ES-I3 (cell line): Measurements from ENCODE around the gene TMEM31.

Experiments used
- H3K36me3 ChIP-seq: 2 replicates; pipeline ENCODE4 v1.6.1; 2013; ENCODE audit warnings: mild to moderate bottlenecking, low read length, control low read depth, moderate library complexity; ENCODE audit not compliant: insufficient read depth
- H3K4me1 ChIP-seq: 2 replicates; pipeline ENCODE4 v1.6.1; 2013; ENCODE audit warnings: mild to moderate bottlenecking, control low read depth, low read length; ENCODE audit not compliant: insufficient read depth
- H3K9ac ChIP-seq: 2 replicates; pipeline ENCODE4 v1.6.1; 2013; ENCODE audit warnings: low read depth, mild to moderate bottlenecking, low read length, moderate library complexity
- H3K9me3 ChIP-seq: 2 replicates; pipeline ENCODE4 v1.6.1; 2013; ENCODE audit warnings: mild to moderate bottlenecking, low read length, moderate library complexity; ENCODE audit not compliant: control insufficient read depth, insufficient read depth

TMEM31 gene, protein sequence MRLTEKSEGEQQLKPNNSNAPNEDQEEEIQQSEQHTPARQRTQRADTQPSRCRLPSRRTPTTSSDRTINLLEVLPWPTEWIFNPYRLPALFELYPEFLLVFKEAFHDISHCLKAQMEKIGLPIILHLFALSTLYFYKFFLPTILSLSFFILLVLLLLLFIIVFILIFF

DNA sequence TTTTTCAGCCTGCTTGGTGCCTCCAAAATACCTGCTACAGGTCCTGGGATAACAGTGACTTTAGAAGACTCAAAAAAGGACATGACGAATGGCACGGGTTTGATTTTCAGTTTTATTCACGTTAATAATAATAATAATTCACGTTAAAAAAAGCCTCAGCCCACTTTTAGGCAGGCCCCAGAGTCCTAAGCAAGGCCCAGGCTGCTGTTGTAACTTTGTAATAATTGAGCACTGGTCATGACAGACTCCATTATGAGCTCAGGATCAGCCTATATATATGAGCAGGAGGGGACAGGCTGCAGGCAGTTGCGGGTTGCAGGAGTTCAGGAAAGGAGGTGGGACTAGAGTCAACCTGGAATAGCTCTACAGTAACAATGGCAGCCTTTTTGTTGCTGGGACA is at the start of gene TMEM31:
TMEM31 (plus strand) TSS at position 301 of the 400 bp plus-strand sequence. CDS start 1,350 bp downstream, outside the sequence.
- Histone ChIP-seq H3K36me3 (no peaks in the 10 kb centered on the region), H3K4me1 (peaks cover 6% of the 10 kb centered on the region; the same call in 1 of the 2 replicates), H3K9me3 (no peaks in the 10 kb centered on the region), H3K9ac (no peak within 1 kb of the TSS)

DNA sequence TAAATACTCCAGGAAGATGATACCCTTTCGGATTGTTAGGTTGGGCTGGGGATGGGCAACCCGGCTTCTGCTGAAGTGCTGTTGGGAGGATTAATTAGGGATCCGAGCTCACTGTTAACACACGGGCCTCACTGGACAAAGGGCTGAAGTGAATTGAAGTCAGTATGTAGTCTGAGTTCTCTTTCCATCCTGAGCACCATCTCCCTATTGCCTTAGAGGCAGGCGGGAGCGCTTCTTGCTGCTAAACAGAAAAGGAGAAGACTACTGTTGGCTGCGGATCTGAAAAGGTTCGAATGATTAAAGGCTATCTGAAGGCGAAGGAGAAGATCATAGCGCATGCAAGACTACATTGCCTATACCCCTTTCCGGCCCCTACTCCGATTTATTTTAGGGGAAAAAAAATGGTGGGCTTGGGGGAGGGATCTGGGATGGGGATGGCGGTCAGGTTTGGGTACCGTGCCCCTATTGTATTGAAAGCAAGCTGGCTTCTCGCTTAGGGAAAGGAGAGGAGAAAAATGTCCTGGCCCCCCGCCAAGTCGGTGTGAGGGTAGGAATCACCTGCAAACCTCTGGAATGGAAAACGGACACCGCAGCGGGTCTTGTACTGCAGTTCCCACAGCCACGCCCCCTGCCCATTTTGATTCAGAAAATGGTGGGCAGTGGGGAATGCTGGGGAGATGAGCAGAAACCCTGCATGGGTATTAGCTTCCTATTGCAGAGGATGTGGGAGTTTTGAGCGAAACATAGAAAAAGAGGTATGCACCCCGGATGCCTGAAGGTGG is 46.5 kb upstream of the TMEM31 start:
- Histone ChIP-seq H3K36me3 (no peaks in the 10 kb centered on the region), H3K4me1 (peaks cover 8% of the 10 kb centered on the region; the same call in 1 of the 2 replicates), H3K9ac (peak overlapping the region; percentile 65; the same call in 1 of the 2 replicates), H3K9me3 (no peaks in the 10 kb centered on the region)

DNA sequence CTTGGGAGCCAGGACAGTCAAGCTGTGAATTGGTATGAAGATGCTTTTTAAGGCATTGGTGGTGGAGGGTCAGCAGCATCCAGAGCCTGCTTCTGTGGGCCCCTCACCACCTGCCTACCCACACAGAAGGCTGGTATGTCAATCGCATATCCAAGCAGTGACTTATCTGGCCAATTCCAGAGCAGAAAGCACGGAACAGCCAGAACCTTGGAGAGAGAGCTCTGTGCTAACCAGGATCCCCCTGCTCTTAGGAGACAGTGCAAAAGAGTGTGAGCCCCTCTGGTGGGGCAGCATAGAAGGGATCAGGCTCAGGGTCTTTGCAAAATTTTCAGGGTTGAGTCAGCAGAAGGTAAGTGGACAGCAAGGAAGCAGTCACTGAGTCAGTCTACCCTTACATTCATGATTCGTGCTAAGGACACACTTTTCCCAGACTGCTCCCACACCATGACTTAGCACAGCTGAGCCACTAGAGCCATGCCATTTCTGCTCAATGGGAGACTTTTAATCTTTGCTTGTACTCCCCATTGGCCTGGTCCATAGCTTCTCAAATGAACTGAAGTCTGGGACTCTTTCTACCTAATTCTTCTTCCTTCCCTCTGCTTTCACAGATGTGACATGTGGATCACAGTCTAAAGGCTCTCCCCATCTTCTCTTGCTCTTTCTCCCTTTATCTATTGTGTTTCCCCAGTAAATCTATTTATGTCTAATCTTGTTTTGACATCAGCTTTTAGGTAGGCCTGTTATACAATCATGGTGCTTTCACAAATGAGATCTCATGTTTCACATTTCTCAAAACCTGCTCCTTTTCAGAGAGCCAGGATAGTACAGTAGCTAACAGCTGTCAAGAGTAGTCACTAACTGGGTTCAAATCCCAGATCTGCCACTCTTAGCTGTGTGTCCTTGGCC is 44.3 kb upstream of the TMEM31 start:
- H3K4me1 ChIP-seq: peaks cover 8% of the 10 kb centered on the region; the same call in 1 of the 2 replicates
- H3K36me3 ChIP-seq: no peaks in the 10 kb centered on the region
- H3K9ac ChIP-seq: no peak overlapping the region
- no peaks in the 10 kb centered on the region for H3K9me3 ChIP-seq

DNA sequence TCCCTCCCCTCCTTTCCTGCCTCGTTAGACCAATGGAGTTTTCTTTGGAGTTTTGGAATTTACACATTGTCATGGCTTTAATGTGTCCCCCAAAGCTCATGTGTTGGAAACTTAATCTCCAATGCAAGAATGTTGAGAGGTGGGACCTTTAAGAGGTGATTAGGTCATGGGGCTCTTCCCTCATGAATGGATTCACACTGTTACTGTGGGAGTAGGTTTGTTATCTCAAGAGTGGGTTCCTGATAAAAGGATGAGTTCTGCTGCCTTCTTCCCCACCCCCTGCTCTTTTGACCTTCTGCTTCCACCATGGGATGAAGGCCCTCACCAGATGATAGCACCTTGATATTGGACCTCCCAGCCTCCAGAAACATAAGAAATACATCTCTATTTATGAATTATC is 41.0 kb upstream of the TMEM31 start:
- no peak overlapping the region for H3K9ac ChIP-seq
- H3K4me1 ChIP-seq: peaks cover 3% of the 10 kb centered on the region
- H3K9me3 ChIP-seq: no peaks in the 10 kb centered on the region
- no peaks in the 10 kb centered on the region for H3K36me3 ChIP-seq

DNA sequence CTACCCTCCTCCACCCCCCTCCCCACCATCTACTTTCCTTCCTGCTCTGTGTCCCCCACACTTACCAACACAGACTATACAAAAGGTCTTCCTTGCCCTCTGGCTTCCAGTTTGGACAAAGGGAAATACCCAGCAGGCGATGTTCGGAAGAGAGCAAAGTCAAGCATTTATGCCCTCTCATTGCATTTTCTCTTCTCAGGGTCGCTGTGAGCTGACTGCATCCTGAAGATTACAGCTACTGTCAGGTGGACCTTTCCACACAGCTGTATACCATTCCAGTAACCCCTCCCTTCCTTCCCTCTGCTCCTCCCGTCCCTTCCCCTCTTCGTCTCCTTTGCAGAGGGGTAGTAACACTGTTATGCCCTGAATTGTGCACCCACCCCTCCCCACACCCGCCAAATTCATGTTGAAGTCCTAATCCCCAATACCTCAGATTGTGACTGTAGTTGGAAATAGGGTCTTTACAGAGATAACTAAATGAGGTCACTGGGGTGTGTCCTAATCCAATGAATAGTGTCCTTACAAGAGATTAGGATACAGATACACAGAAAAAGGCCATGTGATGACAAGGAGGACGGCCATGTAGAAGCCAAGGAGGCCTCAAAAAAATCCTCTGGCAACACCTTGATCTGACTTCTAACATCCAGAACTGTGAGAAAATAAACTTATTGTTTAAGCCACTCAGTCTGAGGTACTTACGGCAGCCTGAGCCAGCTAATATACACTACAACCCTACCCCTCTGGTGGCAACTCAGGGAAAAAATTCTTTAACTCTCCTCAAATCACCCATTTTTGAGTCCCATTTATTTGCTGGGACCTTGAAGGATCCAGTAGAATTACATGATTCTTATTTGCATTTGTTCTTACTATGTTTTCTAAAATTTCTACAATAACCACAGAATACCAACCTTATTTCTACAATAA is 35.9 kb upstream of the TMEM31 start:
- H3K36me3 ChIP-seq: peaks cover 24% of the 10 kb centered on the region
- H3K9ac ChIP-seq: no peak overlapping the region
- H3K4me1 ChIP-seq: peaks cover 5% of the 10 kb centered on the region
- H3K9me3 ChIP-seq: no peaks in the 10 kb centered on the region

DNA sequence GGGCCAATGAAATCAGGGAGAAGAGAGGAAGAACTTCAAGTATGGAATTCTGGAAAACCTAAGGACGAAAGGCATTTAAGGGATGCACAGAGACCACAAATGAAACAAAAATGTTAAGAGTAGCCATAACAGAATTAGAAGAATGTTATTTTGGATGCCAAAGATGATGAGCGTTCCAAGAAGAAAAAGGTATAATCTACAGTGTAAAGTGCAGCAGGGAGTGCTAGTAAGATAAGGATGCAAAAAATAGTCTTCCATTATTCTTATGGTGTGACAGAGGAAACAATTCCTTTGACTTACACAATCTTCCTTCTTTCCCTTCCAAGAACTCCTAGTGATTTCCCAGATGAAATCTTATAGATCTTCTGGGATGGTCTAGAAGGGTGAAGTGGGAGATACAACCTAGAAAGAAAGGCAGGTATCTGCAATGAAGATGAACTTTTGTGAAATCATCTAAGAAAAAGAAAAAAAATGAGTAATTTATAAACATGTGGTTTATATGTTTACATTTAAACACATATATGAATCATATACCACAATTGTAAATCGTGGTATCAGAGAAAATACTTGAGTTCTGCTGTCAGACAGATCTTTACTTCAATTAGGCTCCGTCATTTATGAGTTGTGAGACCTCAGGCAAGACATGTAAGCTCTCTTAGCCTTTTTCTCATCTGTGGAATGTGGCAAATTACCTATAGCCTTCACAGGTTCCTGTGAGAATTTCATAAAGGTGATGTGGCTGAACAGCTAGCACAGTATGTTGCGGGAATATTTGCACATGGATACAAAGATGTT is 32.3 kb upstream of the TMEM31 start:
- H3K9ac ChIP-seq: no peak overlapping the region
- peaks cover 5% of the 10 kb centered on the region for H3K4me1 ChIP-seq
- H3K9me3 ChIP-seq: no peaks in the 10 kb centered on the region
- H3K36me3 ChIP-seq: peaks cover 41% of the 10 kb centered on the region

DNA sequence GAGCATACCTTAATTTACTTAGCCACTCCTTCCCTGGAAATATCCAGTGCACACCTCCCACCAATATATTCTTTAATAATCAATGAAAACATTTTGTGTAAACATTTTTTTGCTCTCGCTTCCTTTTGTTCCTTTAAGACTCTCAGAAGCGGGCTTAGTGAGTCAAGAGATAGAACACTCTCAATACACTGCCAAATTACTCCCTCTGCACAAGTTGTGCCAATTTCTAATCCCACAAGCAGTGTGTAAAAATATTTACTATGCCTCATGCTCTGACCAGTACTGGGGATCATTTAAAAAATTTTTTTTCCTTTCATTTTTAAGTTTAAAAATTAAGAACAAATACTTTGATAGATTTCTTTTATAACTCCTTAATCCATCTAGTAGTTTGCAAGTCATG is 29.3 kb upstream of the TMEM31 start:
- H3K9ac ChIP-seq: no peak overlapping the region
- H3K9me3 ChIP-seq: no peaks in the 10 kb centered on the region
- H3K36me3 ChIP-seq: peaks cover 47% of the 10 kb centered on the region
- H3K4me1 ChIP-seq: 0 out of 2 replicates have a peak, but pooled peaks cover 6% of the 10 kb centered on the region

DNA sequence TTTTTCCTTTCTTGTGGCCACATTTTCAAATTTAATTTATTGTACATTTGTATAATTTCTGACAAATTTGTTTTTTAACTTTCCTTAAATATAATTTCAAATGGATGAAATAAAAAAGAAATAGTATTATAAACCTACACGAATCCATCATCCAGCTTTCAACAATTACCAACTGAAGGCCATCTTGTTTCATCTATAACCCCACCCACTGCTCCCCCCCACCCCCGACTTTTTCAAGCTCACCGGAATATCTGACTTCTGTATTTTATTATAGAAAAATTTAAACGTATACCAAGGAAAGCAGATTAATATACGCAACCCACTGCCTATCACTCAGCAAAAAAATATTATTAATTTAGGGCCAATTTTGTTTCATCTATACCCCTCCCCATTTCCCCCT is 25.3 kb upstream of the TMEM31 start:
- Histone ChIP-seq H3K9me3 (no peaks in the 10 kb centered on the region), H3K9ac (peak overlapping the region; percentile 94), H3K4me1 (0 out of 2 replicates have a peak, but pooled peaks cover 6% of the 10 kb centered on the region), H3K36me3 (peaks cover 27% of the 10 kb centered on the region)

DNA sequence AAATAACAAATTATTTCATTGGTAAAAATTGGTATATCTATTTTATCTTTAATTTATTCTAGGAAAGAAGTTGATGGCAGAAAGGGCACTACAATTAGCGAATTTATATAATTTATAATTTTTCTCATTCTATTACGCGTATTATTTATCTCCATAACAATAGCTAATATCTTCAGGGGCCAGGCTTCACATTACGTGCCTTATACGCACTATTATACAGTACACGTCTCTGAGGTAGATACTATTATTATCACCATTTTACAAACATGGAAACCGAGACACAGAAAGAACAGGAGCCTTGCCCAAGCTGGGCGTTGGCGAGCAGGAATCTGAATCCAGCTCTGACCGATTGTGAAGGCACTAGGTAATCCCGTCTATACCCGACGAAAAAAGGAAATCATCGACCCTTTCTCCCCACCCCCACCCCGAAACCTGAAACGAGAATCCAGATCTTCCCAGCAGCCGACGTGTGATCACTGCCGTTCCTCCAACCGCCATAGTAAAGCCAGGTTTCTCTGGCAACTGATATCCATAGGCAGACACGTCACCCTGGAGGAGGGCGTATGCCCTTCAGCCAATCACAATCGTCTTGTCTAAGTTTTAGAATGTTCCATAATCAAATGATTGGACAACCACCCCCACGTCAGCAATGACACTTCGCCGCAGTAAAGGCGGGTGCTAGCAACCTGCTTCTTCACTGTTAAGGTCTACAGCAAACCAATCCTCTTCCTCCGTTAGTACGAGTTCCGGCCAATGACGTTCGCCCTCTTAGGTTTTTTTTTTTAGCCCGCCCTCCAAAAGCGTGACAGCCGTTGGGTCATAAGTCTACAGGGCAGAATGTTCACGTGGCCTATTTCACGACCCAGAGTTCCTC is 24.3 kb upstream of the TMEM31 start, which contains the start of gene MORF4L2:
MORF4L2 (minus strand) TSS at position 501 of the 874 bp plus-strand sequence. CDS start 9,672 bp downstream, outside the sequence.
- Histone ChIP-seq H3K9ac (peak within 1 kb of the TSS; percentile 94), H3K4me1 (0 out of 2 replicates have a peak, but pooled peaks cover 6% of the 10 kb centered on the region), H3K36me3 (peaks cover 19% of the 10 kb centered on the region), H3K9me3 (no peaks in the 10 kb centered on the region)

DNA sequence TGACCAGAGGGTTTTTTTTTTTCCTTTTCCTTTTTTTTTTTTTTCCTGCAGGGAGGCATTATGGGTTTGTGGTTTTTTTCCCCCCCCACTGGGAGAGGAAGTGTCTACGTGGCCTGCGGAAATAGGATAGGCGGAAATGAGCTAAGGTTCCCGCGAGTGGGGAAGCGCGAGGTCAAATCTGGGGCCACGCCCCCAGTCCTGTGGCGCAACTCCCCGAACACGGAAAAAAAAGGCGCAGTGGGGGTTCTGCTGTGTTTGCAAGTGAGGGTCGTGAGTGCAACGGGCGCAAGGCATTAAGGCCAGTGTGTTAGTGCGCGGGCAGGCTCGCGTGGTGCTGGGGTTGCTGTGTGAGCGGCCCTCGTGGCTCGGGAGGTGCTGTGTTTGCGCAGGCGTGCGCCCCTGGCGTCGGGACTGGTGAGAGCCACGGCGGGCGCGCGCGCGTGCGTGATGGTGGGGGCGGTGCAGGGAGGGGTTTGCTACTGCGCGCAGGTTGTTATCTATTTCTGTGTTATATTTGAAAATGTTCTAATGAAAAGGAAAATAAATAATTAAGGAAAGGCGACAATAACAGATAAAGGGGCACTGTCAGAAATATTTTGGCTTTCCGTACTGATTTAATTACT is 23.5 kb upstream of the TMEM31 start:
- Histone ChIP-seq H3K9me3 (no peaks in the 10 kb centered on the region), H3K4me1 (0 out of 2 replicates have a peak, but pooled peaks cover 6% of the 10 kb centered on the region), H3K9ac (peak overlapping the region; percentile 91), H3K36me3 (peaks cover 15% of the 10 kb centered on the region)

DNA sequence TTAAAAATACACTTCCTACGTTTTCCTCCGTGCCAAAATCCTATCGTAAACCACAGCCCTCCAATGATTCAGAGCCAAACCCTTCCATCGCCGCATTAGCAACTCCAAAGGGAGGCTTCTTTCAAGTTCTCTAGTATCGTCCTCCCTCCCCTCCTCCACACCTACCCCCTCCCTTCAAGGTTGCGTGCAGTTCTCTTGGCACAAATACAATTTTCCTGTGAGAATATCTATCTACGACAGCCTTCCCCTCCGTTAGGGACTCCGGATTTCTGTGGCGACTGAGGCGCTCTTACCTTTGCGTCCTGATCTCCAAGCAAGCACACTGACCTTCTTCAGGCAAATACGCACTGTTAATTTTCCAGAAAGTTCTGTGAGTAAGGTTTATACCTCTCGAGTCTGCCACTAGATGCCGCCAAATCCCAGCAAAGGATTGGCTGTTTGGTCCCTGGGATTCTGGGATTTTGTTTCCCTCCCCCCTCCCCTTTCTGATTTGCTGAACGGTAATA is 23.0 kb upstream of the TMEM31 start:
- Histone ChIP-seq H3K9ac (peak overlapping the region; percentile 91), H3K4me1 (0 out of 2 replicates have a peak, but pooled peaks cover 6% of the 10 kb centered on the region), H3K36me3 (peaks cover 15% of the 10 kb centered on the region), H3K9me3 (no peaks in the 10 kb centered on the region)
